Measurements from ENCODE around the gene C3orf20. TPM values are rescaled to one million over a fixed set of nuclear protein-coding genes. Genes with fewer than 3 reads are reported as not detected.

Gene C3orf20
- total RNA-seq, 4 donors from 2014 or later: 0.07 to 0.73 TPM; not detected in 2

DNA sequence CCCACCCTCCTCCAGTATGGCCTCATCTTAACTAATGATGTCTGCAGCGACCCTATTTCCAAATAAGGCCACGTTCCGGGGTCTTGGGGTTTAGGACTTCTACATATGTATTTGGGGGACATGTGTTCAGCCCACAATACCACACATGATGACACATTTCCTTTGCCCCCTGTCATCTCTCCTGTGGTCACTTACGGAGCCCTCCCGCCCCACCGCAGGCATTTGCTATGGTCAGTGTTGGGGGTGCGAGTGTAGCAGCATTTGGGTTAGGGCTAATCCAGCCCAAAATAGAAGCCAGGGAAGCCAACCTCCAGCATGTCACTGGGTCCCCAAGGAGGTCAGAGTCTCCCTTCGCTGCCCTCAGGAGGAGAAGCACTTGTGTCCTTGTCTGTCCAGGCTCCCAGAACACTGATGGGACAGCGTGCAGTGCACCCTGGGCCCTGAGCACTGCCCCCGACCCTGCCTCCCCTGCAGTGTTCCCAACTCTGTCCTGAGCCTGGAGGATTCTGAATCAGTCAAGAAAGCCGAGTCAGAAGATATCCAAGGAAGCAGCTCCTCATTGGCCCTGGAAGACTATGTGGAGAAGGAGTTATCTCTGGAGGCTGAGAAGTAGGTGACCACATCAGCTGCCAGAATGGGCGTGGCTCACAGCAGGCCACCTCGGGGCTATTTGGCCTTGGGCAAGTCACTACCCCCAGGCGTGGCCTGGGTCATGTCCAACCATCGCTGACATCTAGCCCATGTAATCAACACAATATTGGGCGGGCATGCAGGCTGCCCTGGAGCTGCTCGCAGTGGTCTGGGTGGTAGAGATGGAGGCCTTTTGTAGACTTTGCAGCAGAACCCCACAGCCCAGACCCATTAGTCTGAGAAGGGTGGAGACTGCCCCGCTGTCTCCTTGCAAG is 96.9 kb downstream of the C3orf20 start:
- DNase-seq: peak in 1 of 2 donors; percentile 10
- intact Hi-C loops (cut with DNase I; ENCODE audit: low total_unique reads): no loop called here

DNA sequence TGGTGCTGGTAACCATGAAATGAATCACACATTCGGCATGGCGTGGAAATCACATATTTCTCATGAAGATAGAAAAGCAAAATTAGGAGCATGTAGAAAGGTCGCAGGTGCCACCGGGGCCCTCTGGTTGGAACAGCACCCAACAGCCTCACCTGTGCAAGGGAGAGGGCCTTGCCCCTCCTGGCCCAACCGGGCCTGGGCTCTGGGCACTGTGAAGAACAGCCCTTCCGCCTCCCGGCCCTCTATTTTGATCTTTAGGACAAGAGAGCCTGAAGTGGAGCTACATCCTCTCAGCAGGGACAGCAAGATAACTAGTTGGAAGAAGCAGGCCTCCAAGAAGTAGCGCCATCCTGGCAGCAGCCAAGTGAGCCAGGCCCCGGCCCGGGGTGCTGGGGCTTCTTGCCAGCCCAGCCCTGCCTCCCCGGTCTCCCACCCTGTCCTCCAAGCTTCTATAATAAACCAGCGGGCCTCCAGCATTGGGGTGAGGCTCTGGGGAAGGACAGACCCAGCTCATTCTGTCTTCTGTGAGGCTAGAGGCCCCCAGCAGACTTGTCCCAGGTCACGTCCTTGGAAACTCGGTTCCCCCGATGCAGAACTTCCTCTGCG is 97.7 kb downstream of the C3orf20 start:
- no peak overlapping the region for H3K27ac ChIP-seq

More for the DNA sequence above, 96.9 kb downstream of the C3orf20 start:
- TF ChIP-seq, protein P1, sequence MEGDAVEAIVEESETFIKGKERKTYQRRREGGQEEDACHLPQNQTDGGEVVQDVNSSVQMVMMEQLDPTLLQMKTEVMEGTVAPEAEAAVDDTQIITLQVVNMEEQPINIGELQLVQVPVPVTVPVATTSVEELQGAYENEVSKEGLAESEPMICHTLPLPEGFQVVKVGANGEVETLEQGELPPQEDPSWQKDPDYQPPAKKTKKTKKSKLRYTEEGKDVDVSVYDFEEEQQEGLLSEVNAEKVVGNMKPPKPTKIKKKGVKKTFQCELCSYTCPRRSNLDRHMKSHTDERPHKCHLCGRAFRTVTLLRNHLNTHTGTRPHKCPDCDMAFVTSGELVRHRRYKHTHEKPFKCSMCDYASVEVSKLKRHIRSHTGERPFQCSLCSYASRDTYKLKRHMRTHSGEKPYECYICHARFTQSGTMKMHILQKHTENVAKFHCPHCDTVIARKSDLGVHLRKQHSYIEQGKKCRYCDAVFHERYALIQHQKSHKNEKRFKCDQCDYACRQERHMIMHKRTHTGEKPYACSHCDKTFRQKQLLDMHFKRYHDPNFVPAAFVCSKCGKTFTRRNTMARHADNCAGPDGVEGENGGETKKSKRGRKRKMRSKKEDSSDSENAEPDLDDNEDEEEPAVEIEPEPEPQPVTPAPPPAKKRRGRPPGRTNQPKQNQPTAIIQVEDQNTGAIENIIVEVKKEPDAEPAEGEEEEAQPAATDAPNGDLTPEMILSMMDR (IDR thresholded peaks at IDR 0.05): no peak
- no peak for TF ChIP-seq POLR2A (IDR thresholded peaks at IDR 0.05)
- Histone ChIP-seq H3K4me1 (no peaks in the 10 kb centered on the region), H3K9me3 (no peaks in the 10 kb centered on the region), H3K27me3 (no peaks in the 10 kb centered on the region), H3K4me3 (no peak overlapping the region), H3K36me3 (no peaks in the 10 kb centered on the region), H3K27ac (no peak overlapping the region)

DNA sequence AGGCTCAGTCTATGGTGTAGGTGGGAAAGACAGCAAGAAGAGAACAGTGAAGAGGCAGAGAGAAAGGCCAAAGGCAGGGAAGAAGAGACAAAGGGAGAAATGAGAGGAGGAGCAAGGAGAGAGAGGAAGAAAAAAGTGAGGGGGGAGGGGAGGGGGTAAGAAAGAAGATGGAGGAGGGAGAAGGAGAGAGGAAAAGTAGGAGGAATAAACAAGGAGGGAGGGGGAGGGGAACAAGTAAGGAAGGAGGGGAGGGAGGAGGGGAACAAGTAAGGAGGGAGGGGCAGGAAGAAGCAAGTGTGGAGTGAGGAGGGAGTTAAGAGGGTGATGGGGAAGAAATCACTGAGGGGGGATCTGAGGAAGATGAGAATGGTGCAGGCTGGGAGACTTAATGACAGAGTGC is 98.3 kb downstream of the C3orf20 start:
- Histone ChIP-seq H3K27ac (no peak overlapping the region), H3K27me3 (no peaks in the 10 kb centered on the region), H3K36me3 (no peaks in the 10 kb centered on the region), H3K4me1 (no peaks in the 10 kb centered on the region), H3K9me3 (no peaks in the 10 kb centered on the region), H3K4me3 (no peak overlapping the region)
- DNase-seq: no peak
- TF ChIP-seq, protein P1 (IDR thresholded peaks at IDR 0.05): no peak
- no peak for TF ChIP-seq POLR2A (IDR thresholded peaks at IDR 0.05)
- intact Hi-C loops (cut with DNase I; ENCODE audit: low total_unique reads): no loop called here

More for the DNA sequence above, 97.7 kb downstream of the C3orf20 start:
- no peaks in the 10 kb centered on the region for H3K36me3 ChIP-seq
- no peaks in the 10 kb centered on the region for H3K27me3 ChIP-seq
- no peak overlapping the region for H3K4me3 ChIP-seq
- no peak for TF ChIP-seq POLR2A (IDR thresholded peaks at IDR 0.05)
- TF ChIP-seq, protein P1 (IDR thresholded peaks at IDR 0.05): no peak
- H3K9me3 ChIP-seq: no peaks in the 10 kb centered on the region
- DNase-seq: peak in 1 of 2 donors; percentile 6
- H3K4me1 ChIP-seq: no peaks in the 10 kb centered on the region
- intact Hi-C loops (cut with DNase I; ENCODE audit: low total_unique reads): no loop called here

DNA sequence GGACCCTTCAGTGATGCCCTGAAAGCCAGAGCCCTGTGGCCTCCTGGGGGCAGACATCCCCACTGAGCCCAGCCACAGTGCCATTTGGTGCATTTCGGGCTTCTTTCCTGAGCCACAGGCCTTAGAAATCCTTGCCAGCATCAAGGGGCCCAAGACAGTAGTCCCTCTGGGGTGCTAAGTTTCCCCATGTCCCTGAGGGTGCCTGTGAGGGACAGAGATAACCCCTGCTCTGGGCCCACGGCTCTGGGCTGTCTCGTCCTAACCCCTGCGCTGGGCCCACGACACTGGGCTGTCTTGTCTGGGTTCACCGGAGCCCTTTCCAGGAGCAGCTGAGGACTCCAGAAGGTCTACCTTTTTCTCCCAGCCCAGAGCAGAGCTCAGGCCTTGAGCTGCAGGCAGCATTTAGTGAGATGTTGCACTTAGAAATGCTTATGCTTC is 98.8 kb downstream of the C3orf20 start:
- Histone ChIP-seq H3K4me3 (no peak overlapping the region), H3K27ac (no peak overlapping the region), H3K36me3 (no peaks in the 10 kb centered on the region), H3K27me3 (no peaks in the 10 kb centered on the region), H3K4me1 (no peaks in the 10 kb centered on the region), H3K9me3 (peaks cover 0 to 2% of the 10 kb centered on the region in 2 donors)
- peak in 1 of 2 donors; percentile 3 for DNase-seq
- intact Hi-C loops (cut with DNase I; ENCODE audit: low total_unique reads): no loop called here
- TF ChIP-seq, protein P1 (IDR thresholded peaks at IDR 0.05): no peak
- no peak for TF ChIP-seq POLR2A (IDR thresholded peaks at IDR 0.05)

DNA sequence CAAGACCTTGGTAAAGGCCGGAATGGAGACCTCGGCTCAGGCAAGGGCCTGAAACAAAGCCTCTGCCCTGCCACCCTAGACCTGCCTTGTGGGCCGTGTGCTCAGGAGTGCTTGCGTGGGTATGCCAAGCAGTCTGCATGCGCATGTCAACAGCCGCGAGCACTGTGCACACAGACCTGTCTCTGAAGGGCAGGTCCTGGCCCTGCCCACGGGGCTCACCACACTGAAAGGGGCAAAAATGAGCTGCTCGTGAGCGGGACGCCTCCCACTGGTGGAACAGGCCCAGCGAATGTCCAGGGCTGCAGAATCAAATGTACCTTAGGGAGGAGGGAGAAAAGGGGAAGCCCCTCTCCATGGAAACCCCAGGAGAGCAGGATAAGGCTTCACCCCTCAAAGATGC is 99.5 kb downstream of the C3orf20 start:
- Histone ChIP-seq H3K4me3 (no peak overlapping the region), H3K36me3 (no peaks in the 10 kb centered on the region), H3K27me3 (no peaks in the 10 kb centered on the region), H3K4me1 (no peaks in the 10 kb centered on the region), H3K27ac (no peak overlapping the region), H3K9me3 (peaks cover 0 to 6% of the 10 kb centered on the region in 2 donors)
- intact Hi-C loops (cut with DNase I; ENCODE audit: low total_unique reads): no loop called here
- TF ChIP-seq, protein P1 (IDR thresholded peaks at IDR 0.05): no peak
- no peak for TF ChIP-seq POLR2A (IDR thresholded peaks at IDR 0.05)
- peak in 1 of 2 donors; percentile 3 for DNase-seq
